Effector memory CD4-positive, alpha-beta T cell (primary cell): ENCODE measurements around the gene C1orf116.

Source experiments
- DNase-seq, 3 donors: peaks; one replicate each; pipeline ENCODE4 v3.0.0-alpha.2; 2020
- H3K27ac ChIP-seq: 2 replicates; pipeline ENCODE4 v1.7.0; 2013; ENCODE audit warnings: mild to moderate bottlenecking, low read length, moderate library complexity; ENCODE audit not compliant: insufficient read depth, poor library complexity, severe bottlenecking
- H3K27me3 ChIP-seq: replicated peaks from 2 replicates; pipeline ENCODE4 v1.7.0; 2013; ENCODE audit warnings: mild to moderate bottlenecking, low read length; ENCODE audit not compliant: insufficient read depth, control insufficient read depth, poor library complexity, severe bottlenecking
- H3K36me3 ChIP-seq: 2 replicates; pipeline ENCODE4 v1.7.0; 2013; ENCODE audit warnings: mild to moderate bottlenecking, low read length, moderate library complexity; ENCODE audit not compliant: control insufficient read depth, insufficient read depth
- H3K4me1 ChIP-seq: 2 replicates; pipeline ENCODE4 v1.7.0; 2013; ENCODE audit warnings: low read length, mild to moderate bottlenecking; ENCODE audit not compliant: control insufficient read depth, insufficient read depth, poor library complexity, severe bottlenecking
- H3K4me3 ChIP-seq: 2 replicates; pipeline ENCODE4 v1.7.0; 2013; ENCODE audit warnings: low read length, low read depth, mild to moderate bottlenecking; ENCODE audit not compliant: insufficient read depth, poor library complexity, severe bottlenecking
- H3K9me3 ChIP-seq: 2 replicates; pipeline ENCODE4 v1.7.0; 2013; ENCODE audit warnings: mild to moderate bottlenecking, low read length, moderate library complexity; ENCODE audit not compliant: control insufficient read depth

C1orf116 gene

GRCh38 chr1:207060596-207060995 is 28.0 kb upstream of the C1orf116 start:
- H3K36me3 ChIP-seq = no peaks in the 10 kb centered on the region
- no peaks in the 10 kb centered on the region for H3K4me1 ChIP-seq
- no peak for DNase-seq
- H3K9me3 ChIP-seq = no peaks in the 10 kb centered on the region
- no peaks in the 10 kb centered on the region for H3K27me3 ChIP-seq
- H3K4me3 ChIP-seq = no peak overlapping the region
- no peak overlapping the region for H3K27ac ChIP-seq

- no peaks in the 10 kb centered on the region for H3K36me3 ChIP-seq
- no peak overlapping the region for H3K27ac ChIP-seq
- no peaks in the 10 kb centered on the region for H3K4me1 ChIP-seq
- no peak for DNase-seq
- H3K4me3 ChIP-seq = no peak overlapping the region
- no peaks in the 10 kb centered on the region for H3K9me3 ChIP-seq
- H3K27me3 ChIP-seq = no peaks in the 10 kb centered on the region
These were observed 27.3 kb upstream of the C1orf116 start for GRCh38 chr1:207059881-207060280.

GRCh38 chr1:207058878-207059867 is 26.6 kb upstream of the C1orf116 start:
- Histone ChIP-seq H3K36me3 (no peaks in the 10 kb centered on the region), H3K4me1 (no peaks in the 10 kb centered on the region), H3K27me3 (no peaks in the 10 kb centered on the region), H3K4me3 (no peak overlapping the region), H3K27ac (no peak overlapping the region), H3K9me3 (no peaks in the 10 kb centered on the region)
- DNase-seq = no peak

GRCh38 chr1:207058252-207058651 is 25.7 kb upstream of the C1orf116 start:
- no peak for DNase-seq
- Histone ChIP-seq H3K27me3 (no peaks in the 10 kb centered on the region), H3K27ac (no peak overlapping the region), H3K4me1 (no peaks in the 10 kb centered on the region), H3K36me3 (no peaks in the 10 kb centered on the region), H3K4me3 (no peak overlapping the region), H3K9me3 (no peaks in the 10 kb centered on the region)

GRCh38 chr1:207056673-207057072 is 24.1 kb upstream of the C1orf116 start:
- no peak for DNase-seq
- Histone ChIP-seq H3K27ac (no peak overlapping the region), H3K4me3 (no peak overlapping the region), H3K36me3 (no peaks in the 10 kb centered on the region), H3K27me3 (no peaks in the 10 kb centered on the region), H3K4me1 (peaks cover 12% of the 10 kb centered on the region), H3K9me3 (no peaks in the 10 kb centered on the region)

GRCh38 chr1:207055386-207056001 is 22.9 kb upstream of the C1orf116 start:
- DNase-seq = no peak
- peaks cover 17% of the 10 kb centered on the region for H3K4me1 ChIP-seq
- H3K27ac ChIP-seq = no peak overlapping the region
- H3K9me3 ChIP-seq = no peaks in the 10 kb centered on the region
- no peaks in the 10 kb centered on the region for H3K36me3 ChIP-seq
- no peaks in the 10 kb centered on the region for H3K27me3 ChIP-seq
- H3K4me3 ChIP-seq = no peak overlapping the region

- Histone ChIP-seq H3K4me3 (no peak overlapping the region), H3K27ac (no peak overlapping the region), H3K4me1 (peaks cover 20% of the 10 kb centered on the region), H3K9me3 (no peaks in the 10 kb centered on the region), H3K27me3 (no peaks in the 10 kb centered on the region), H3K36me3 (peaks cover under 1% of the 10 kb centered on the region)
- no peak for DNase-seq
These were observed 21.9 kb upstream of the C1orf116 start for GRCh38 chr1:207054491-207054890.

GRCh38 chr1:207052911-207053769 is 20.6 kb upstream of the C1orf116 start, which contains the start of gene PFKFB2:
Gene PFKFB2 (plus strand): TSS chr1:207053275. CDS start chr1:207054718, 1,443 bp downstream.
- peak; percentile 89 to 93 (median 91) for DNase-seq
- no peaks in the 10 kb centered on the region for H3K9me3 ChIP-seq
- peaks cover 12% of the 10 kb centered on the region for H3K36me3 ChIP-seq
- peak within 1 kb of the TSS; percentile 68 for H3K27ac ChIP-seq
- H3K4me1 ChIP-seq = peaks cover 20% of the 10 kb centered on the region
- H3K27me3 ChIP-seq = no peaks in the 10 kb centered on the region
- peak within 1 kb of the TSS; percentile 59 for H3K4me3 ChIP-seq

- peaks cover 16% of the 10 kb centered on the region for H3K36me3 ChIP-seq
- peak within 1 kb of the TSS; percentile 98 for H3K4me3 ChIP-seq
- H3K9me3 ChIP-seq = no peaks in the 10 kb centered on the region
- H3K27ac ChIP-seq = peak within 1 kb of the TSS; percentile 79
- peaks cover 20% of the 10 kb centered on the region for H3K4me1 ChIP-seq
- no peak for DNase-seq
- no peaks in the 10 kb centered on the region for H3K27me3 ChIP-seq
These were observed 18.8 kb upstream of the C1orf116 start, which contains the start of gene YOD1 for GRCh38 chr1:207051191-207051943. Gene YOD1 (minus strand): TSS chr1:207051208. CDS start chr1:207051030, 178 bp downstream.
